Measurements from ENCODE around the gene MAB21L4. TPM values are rescaled to one million over a fixed set of nuclear protein-coding genes. Genes with fewer than 3 reads are reported as not detected.

Gene MAB21L4
- total and polyA plus RNA-seq, 2 of the 8 experiments (the other 6 are each of a cell fraction or from before 2014, with no cell fraction given), result 0.11 TPM; not detected in 1

DNA sequence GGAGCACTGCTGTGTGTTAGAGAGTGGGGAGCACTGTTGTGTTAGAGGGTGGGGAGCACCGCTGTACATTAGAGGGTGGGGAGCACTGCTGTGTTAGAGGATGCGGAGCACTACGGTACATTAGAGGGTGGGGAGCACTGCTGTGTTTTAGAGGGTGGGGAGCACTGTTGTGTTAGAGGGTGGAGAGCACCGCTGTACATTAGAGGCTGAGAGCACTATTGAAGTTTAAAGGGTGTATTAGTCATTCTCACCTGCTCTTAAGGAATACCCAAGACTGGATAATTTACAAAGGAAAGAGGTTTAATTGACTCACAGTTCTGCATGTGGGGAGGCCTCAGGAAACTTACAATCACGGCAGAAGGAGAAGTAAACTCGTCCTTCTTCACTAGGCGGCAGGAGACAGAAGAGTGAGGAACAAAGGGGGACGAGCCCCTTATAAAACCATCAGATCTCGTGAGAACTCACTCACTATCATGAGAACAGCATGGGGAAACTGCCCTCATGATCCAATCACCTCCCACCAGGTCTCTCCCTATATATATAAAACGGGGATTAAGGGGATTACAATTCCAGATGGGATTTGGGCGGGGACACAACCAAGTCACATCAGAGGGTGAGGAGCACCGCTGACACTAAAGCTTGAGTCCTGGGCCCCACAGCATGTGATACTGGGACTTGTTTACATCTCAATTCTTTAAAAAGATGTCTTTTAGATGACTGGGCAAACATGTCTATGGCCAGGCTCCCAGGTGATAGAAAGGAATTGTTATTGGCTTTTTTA, 46.9 kb downstream of the MAB21L4 start:
- no peak overlapping the region for H4K5ac ChIP-seq (ENCODE audit: insufficient read length, low read depth, low read length)
- no peak overlapping the region for H3K4ac ChIP-seq (replicated peaks; ENCODE audit: insufficient read length, low read depth, low read length)
- H3K79me1 ChIP-seq (ENCODE audit: low read depth, low read length), result no peaks in the 10 kb centered on the region
- H3K4me2 ChIP-seq (ENCODE audit: insufficient read depth in 1 of 2, low read depth in 2 of 2, low read length in 2 of 2), result no peak overlapping the region
- peaks cover 6 to 7% of the 10 kb centered on the region in 2 experiments for H3K9me3 ChIP-seq (ENCODE audit: insufficient read depth in 2 of 2, low read depth in 1 of 2, low read length in 1 of 2)
- ChIA-PET CTCF (ENCODE audit: partially characterized antibody) (interaction anchor here (0.7 to 1.1 kb wide), 5 partner anchors 8 to 118 kb away, joined by 3 to 4 read pairs (median 3); no protein-coding TSS in a partner anchor), POLR2A (ENCODE audit: partially characterized antibody) (no interaction called here)
- DNase-seq (ENCODE audit: low read depth in 1 of 2, low spot score in 2 of 2), result no peak
- no peak overlapping the region for H3K23ac ChIP-seq (ENCODE audit: insufficient read length)
- TF ChIP-seq RBBP5 (IDR thresholded peaks at IDR 0.05; ENCODE audit: borderline replicate concordance, low read depth, low read length) (no peak), TBP (IDR thresholded peaks at IDR 0.05; ENCODE audit: low read depth, low read length) (no peak), SAP30 (IDR thresholded peaks at IDR 0.05; ENCODE audit: insufficient read depth, insufficient replicate concordance, low read length) (no peak), ZNF274 (IDR thresholded peaks at IDR 0.05; ENCODE audit: borderline replicate concordance, extremely low read depth, low read length) (no peak), SP2 (IDR thresholded peaks at IDR 0.05; ENCODE audit: low read length) (no peak), KDM4A (IDR thresholded peaks at IDR 0.05; ENCODE audit: low read depth, low read length, severe bottlenecking) (no peak)
- TF ChIP-seq, protein P1, sequence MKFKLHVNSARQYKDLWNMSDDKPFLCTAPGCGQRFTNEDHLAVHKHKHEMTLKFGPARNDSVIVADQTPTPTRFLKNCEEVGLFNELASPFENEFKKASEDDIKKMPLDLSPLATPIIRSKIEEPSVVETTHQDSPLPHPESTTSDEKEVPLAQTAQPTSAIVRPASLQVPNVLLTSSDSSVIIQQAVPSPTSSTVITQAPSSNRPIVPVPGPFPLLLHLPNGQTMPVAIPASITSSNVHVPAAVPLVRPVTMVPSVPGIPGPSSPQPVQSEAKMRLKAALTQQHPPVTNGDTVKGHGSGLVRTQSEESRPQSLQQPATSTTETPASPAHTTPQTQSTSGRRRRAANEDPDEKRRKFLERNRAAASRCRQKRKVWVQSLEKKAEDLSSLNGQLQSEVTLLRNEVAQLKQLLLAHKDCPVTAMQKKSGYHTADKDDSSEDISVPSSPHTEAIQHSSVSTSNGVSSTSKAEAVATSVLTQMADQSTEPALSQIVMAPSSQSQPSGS (IDR thresholded peaks at IDR 0.05; ENCODE audit: low read length), result no peak
- WGBS, 2 experiments (ENCODE audit: extremely low coverage in 1 of 2, insufficient coverage in 1 of 2, insufficient read length in 1 of 2, insufficient replicate concordance in 2 of 2, low coverage in 1 of 2, low lambda C conversion rate in 2 of 2, missing lambda C conversion rate in 1 of 2), result 87% methylated on average over 11 of the region's 12 CpGs; no CpG with 5 or more reads in 1 of the 2 experiments
- no peak for FAIRE-seq
- H3K79me2 ChIP-seq (ENCODE audit: control insufficient read depth in 1 of 2, insufficient read depth in 2 of 2, low read length in 2 of 2), result no peaks in the 10 kb centered on the region
- no peak overlapping the region for H4K8ac ChIP-seq (ENCODE audit: extremely low read depth, insufficient read depth, low read length)
- no peaks in the 10 kb centered on the region for H4K20me1 ChIP-seq (replicated peaks in 1 of 2; ENCODE audit: control insufficient read depth in 1 of 2, insufficient read depth in 2 of 2, low read length in 2 of 2)
- no peak overlapping the region for H3K14ac ChIP-seq (ENCODE audit: insufficient read length)
- H3K36me3 ChIP-seq (ENCODE audit: control insufficient read depth in 2 of 4, insufficient read depth in 4 of 4, low read length in 3 of 4), result no peaks in the 10 kb centered on the region
- H3K4me1 ChIP-seq (replicated peaks in 1 of 4; ENCODE audit: control insufficient read depth in 3 of 4, insufficient read depth in 4 of 4, low read length in 3 of 4), result peaks cover 0 to 4% (median under 1%) of the 10 kb centered on the region in 4 experiments; a peak in 2 of 7 replicates
- H4K91ac ChIP-seq (replicated peaks; ENCODE audit: insufficient read length, low read length), result no peak overlapping the region
- H3K27me3 ChIP-seq (replicated peaks in 1 of 4; ENCODE audit: control insufficient read depth in 3 of 4, extremely low read depth in 1 of 4, insufficient read depth in 3 of 4, low read length in 3 of 4), result no peaks in the 10 kb centered on the region
- H2BK15ac ChIP-seq (ENCODE audit: low read length), result no peak overlapping the region
- H2AFZ ChIP-seq (ENCODE audit: low read length), result no peak overlapping the region
- no peak overlapping the region for H3K9ac ChIP-seq (replicated peaks in 1 of 4; ENCODE audit: extremely low read depth in 1 of 4, low read depth in 3 of 4, low read length in 3 of 4)
- no peak overlapping the region for H3K56ac ChIP-seq (replicated peaks; ENCODE audit: insufficient read length, low read depth, low read length)
- no peak overlapping the region for H2BK5ac ChIP-seq (ENCODE audit: low read depth, low read length)
- H3K23me2 ChIP-seq (ENCODE audit: low read depth, low read length), result 0 out of 2 replicates have a peak, but pooled peaks cover 2% of the 10 kb centered on the region
- H3K27ac ChIP-seq (ENCODE audit: low read depth, low read length), result no peak overlapping the region
- H3K18ac ChIP-seq (ENCODE audit: extremely low read depth, low read length), result no peak overlapping the region
- no peak overlapping the region for H3K4me3 ChIP-seq (ENCODE audit: extremely low read depth in 1 of 4, insufficient read depth in 2 of 4, low read depth in 3 of 4, low read length in 4 of 4)
- H2BK20ac ChIP-seq (ENCODE audit: low read length), result no peak overlapping the region
- no peak overlapping the region for H2AK5ac ChIP-seq (ENCODE audit: low read depth, low read length)
- no peak overlapping the region for H2BK120ac ChIP-seq (replicated peaks; ENCODE audit: low read depth, low read length)
- H2BK12ac ChIP-seq (ENCODE audit: low read depth, low read length), result no peak overlapping the region

Data from H1 (cell line).